Calu3 (cell line): Measurements from ENCODE around the gene APBA2. TPM values are rescaled to one million over a fixed set of nuclear protein-coding genes. Genes with fewer than 3 reads are reported as not detected.

Experiments used
- BruUV-seq: library from RNA; stranded (reverse); fragments of 400-500 nt; replicated peaks from 2 replicates; lab custom pipeline; 2021; lab: Mats Ljungman, UMichigan
- CTCF ChIA-PET: fragments of 300-600 bp; sonication (Branson Sonifier 250); formaldehyde crosslinking; loops from one replicate; lab custom pipeline; 2022; ENCODE audit warnings: antibody characterized with exemption; lab: Charles Lee
- DNase-seq: peaks from one replicate; pipeline ENCODE4 v3.0.0; 2022
- H3K27ac Mint-ChIP-seq: one replicate; pipeline ENCODE4 v1.8.0; 2022; ENCODE audit warnings: mixed read lengths; ENCODE audit not compliant: unreplicated experiment
- H3K27me3 Mint-ChIP-seq: one replicate; pipeline ENCODE4 v1.8.0; 2022; ENCODE audit warnings: mixed read lengths; ENCODE audit not compliant: unreplicated experiment
- H3K36me3 Mint-ChIP-seq: one replicate; pipeline ENCODE4 v1.8.0; 2022; ENCODE audit warnings: mild to moderate bottlenecking, moderate library complexity, mixed read lengths; ENCODE audit not compliant: insufficient read depth, unreplicated experiment
- H3K4me1 Mint-ChIP-seq: one replicate; pipeline ENCODE4 v1.8.0; 2022; ENCODE audit warnings: mild to moderate bottlenecking, low read depth, mixed read lengths; ENCODE audit not compliant: unreplicated experiment
- H3K4me3 Mint-ChIP-seq: one replicate; pipeline ENCODE4 v1.8.0; 2022; ENCODE audit warnings: mild to moderate bottlenecking, low read depth, moderate library complexity, mixed read lengths; ENCODE audit not compliant: unreplicated experiment
- H3K9me3 Mint-ChIP-seq: one replicate; pipeline ENCODE4 v1.8.0; 2022; ENCODE audit warnings: low read depth, mixed read lengths; ENCODE audit not compliant: unreplicated experiment
- CTCF ChIP-seq: fragments of 200-600 bp; IDR thresholded peaks from one replicate; pipeline ENCODE4 v1.8.0; 2022; ENCODE audit warnings: antibody characterized with exemption; ENCODE audit not compliant: unreplicated experiment
- intact Hi-C: fragments of 100-400 bp; cut with micrococcal nuclease; formaldehyde crosslinking; loops from one replicate; pipeline ENCODE4 v1.10.0; 2022; ENCODE audit not compliant: unreplicated experiment
- total RNA-seq: library from RNA; stranded (reverse); gene quantifications from 2 replicates; pipeline ENCODE4 v1.2.3, GENCODE V29; 2022

Gene APBA2
- total RNA-seq, 1 experiment from 2014 or later: not detected

- BruUV-seq: no TSS peak
- no peaks in the 10 kb centered on the region for H3K4me1 Mint-ChIP-seq
- DNase-seq: no peak
- no peak for TF ChIP-seq CTCF
- H3K4me3 Mint-ChIP-seq: no peak overlapping the region
- peaks cover 4% of the 10 kb centered on the region for H3K9me3 Mint-ChIP-seq
- no peaks in the 10 kb centered on the region for H3K27me3 Mint-ChIP-seq
- H3K36me3 Mint-ChIP-seq: no peaks in the 10 kb centered on the region
- CTCF ChIA-PET: no interaction called here
- intact Hi-C loops: no loop called here
- H3K27ac Mint-ChIP-seq: no peak overlapping the region
These were observed 9.5 kb upstream of the APBA2 start for GRCh38 chr15:28876131-28876844.

- no peak overlapping the region for H3K27ac Mint-ChIP-seq
- no peaks in the 10 kb centered on the region for H3K27me3 Mint-ChIP-seq
- H3K9me3 Mint-ChIP-seq: peaks cover 4% of the 10 kb centered on the region
- DNase-seq: no peak
- no TSS peak for BruUV-seq
- no peak overlapping the region for H3K4me3 Mint-ChIP-seq
- H3K4me1 Mint-ChIP-seq: no peaks in the 10 kb centered on the region
- H3K36me3 Mint-ChIP-seq: no peaks in the 10 kb centered on the region
- CTCF ChIA-PET: no interaction called here
- intact Hi-C loops: no loop called here
- TF ChIP-seq CTCF: no peak
These were observed 9.0 kb upstream of the APBA2 start for GRCh38 chr15:28876845-28877185.

GRCh38 chr15:28878209-28878608 is 7.6 kb upstream of the APBA2 start:
- H3K4me3 Mint-ChIP-seq: no peak overlapping the region
- H3K27me3 Mint-ChIP-seq: no peaks in the 10 kb centered on the region
- H3K27ac Mint-ChIP-seq: no peak overlapping the region
- intact Hi-C loops: no loop called here
- no peaks in the 10 kb centered on the region for H3K4me1 Mint-ChIP-seq
- no peak for TF ChIP-seq CTCF
- no TSS peak for BruUV-seq
- H3K36me3 Mint-ChIP-seq: no peaks in the 10 kb centered on the region
- no peak for DNase-seq
- peaks cover 4% of the 10 kb centered on the region for H3K9me3 Mint-ChIP-seq
- CTCF ChIA-PET: no interaction called here

- Mint-ChIP-seq H3K36me3 (no peaks in the 10 kb centered on the region), H3K27ac (no peak overlapping the region), H3K27me3 (no peaks in the 10 kb centered on the region), H3K4me3 (no peak overlapping the region), H3K4me1 (no peaks in the 10 kb centered on the region), H3K9me3 (peaks cover 4% of the 10 kb centered on the region)
- DNase-seq: no peak
- intact Hi-C loops: no loop called here
- no TSS peak for BruUV-seq
- CTCF ChIA-PET: no interaction called here
- TF ChIP-seq CTCF: no peak
These were observed 6.2 kb upstream of the APBA2 start for GRCh38 chr15:28879551-28879950.
